NCI-H146 treated with DMSO at 0.1 percent for 48 hours (cell line): Measurements from ENCODE around the gene OPA3.
"Not testable (repeated sequence)": the region's sequence is repeated elsewhere in the genome, so short reads cannot be mapped to it uniquely, and the experiment has no call there.

Source experiments
- DNase-seq: peaks from one replicate; lab custom pipeline; 2025; ENCODE audit not compliant: unreplicated experiment; lab: John Stamatoyannopoulos, UW

The OPA3 gene

GRCh38 chr19:45522010-45522941 lies 62.3 kb downstream of the OPA3 start:
- no peak for DNase-seq

GRCh38 chr19:45518469-45518826 lies 66.2 kb downstream of the OPA3 start:
- no peak for DNase-seq

- no peak for DNase-seq
Observed at GRCh38 chr19:45517641-45518468, 66.7 kb downstream of the OPA3 start.

- no peak for DNase-seq
Observed at GRCh38 chr19:45517238-45517637, 67.4 kb downstream of the OPA3 start.

GRCh38 chr19:45515807-45516401 lies 68.7 kb downstream of the OPA3 start:
- no peak for DNase-seq

- no peak for DNase-seq
Observed at GRCh38 chr19:45515081-45515624, 69.4 kb downstream of the OPA3 start.

GRCh38 chr19:45514376-45515051 lies 70.1 kb downstream of the OPA3 start:
- DNase-seq: no peak

- no peak for DNase-seq
Observed at GRCh38 chr19:45512881-45513483, 71.6 kb downstream of the OPA3 start.

GRCh38 chr19:45511074-45511473 lies 73.5 kb downstream of the OPA3 start:
- no peak for DNase-seq

GRCh38 chr19:45510352-45510751 lies 74.2 kb downstream of the OPA3 start:
- not testable (repeated sequence) for DNase-seq

- no peak for DNase-seq
Observed at GRCh38 chr19:45509692-45510015, 74.9 kb downstream of the OPA3 start.

GRCh38 chr19:45508861-45509691 lies 75.5 kb downstream of the OPA3 start:
- no peak for DNase-seq

GRCh38 chr19:45508417-45508860 lies 76.2 kb downstream of the OPA3 start:
- DNase-seq: peak; percentile 41

- no peak for DNase-seq
Observed at GRCh38 chr19:45507872-45508416, 76.7 kb downstream of the OPA3 start.

- DNase-seq: peak; percentile 45
Observed at GRCh38 chr19:45506989-45507871, 77.4 kb downstream of the OPA3 start, which contains the start of gene VASP. Gene VASP, plus strand, starts transcription at chr19:45507479. Its CDS starts 293 bp downstream, at chr19:45507772.

- peak; percentile 77 for DNase-seq
Observed at GRCh38 chr19:45506246-45506988, 78.2 kb downstream of the OPA3 start.

- no peak for DNase-seq
Observed at GRCh38 chr19:45505996-45506245, 78.7 kb downstream of the OPA3 start.
